Right ventricle myocardium superior (tissue), 1 donor: Measurements from ENCODE around the gene NUDT22. TPM values are rescaled to one million over a fixed set of nuclear protein-coding genes. Genes with fewer than 3 reads are reported as not detected.

Experiments used
- ATAC-seq: fragments of 200-7000 bp; cut with Tn5 transposase; one replicate; pipeline ENCODE4 v1.9.1; 2020; ENCODE audit warnings: mild to moderate bottlenecking; ENCODE audit not compliant: poor library complexity
- DNase-seq: peaks from one replicate; pipeline ENCODE4 v3.0.0-alpha.2; 2020
- intact Hi-C: fragments of 100-400 bp; cut with DNase I; formaldehyde crosslinking; loops from one replicate; pipeline ENCODE4 v1.11.2; 2022
- total RNA-seq: library from RNA; stranded (reverse); fragmentation: NEBNext Ultra II Directional; extraction: Animal tissue kit (Norgen Biotek cat#: 25700); gene quantifications from one replicate; pipeline ENCODE4 v1.2.1, GENCODE V29; 2021
- donor health status: DM: no; HTN: yes; CAD: no; lungs with severe emphysema.

Gene NUDT22
- total RNA-seq, 1 donor from 2014 or later = 60.8 TPM

DNA sequence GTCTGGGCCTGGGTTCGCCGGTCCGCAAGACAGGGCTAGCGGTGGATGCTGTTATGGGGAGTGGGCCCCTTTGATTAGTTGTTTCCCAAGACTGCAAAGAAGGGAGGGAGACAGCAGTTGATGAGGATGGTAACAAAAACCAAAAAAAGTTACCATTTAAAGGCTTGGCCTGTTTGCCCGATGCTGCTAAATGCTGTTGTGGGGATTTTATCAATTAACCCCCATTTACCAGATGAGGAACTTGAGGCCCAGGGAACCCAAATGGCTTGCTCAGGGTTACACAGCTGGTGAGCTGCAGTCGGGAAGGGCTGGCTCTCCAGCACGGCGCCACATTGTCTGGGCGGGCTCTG lies 3.4 kb upstream of the NUDT22 start:
- no peak for ATAC-seq
- DNase-seq = no peak
- intact Hi-C loops = no loop called here

GRCh38 chr11:64223001-64223651 lies 2.9 kb upstream of the NUDT22 start:
- intact Hi-C loops = no loop called here
- ATAC-seq (no peak), DNase-seq (no peak)

GRCh38 chr11:64224151-64224890 lies 1.8 kb upstream of the NUDT22 start:
- DNase-seq (no peak), ATAC-seq (no peak)
- intact Hi-C loops = no loop called here

DNA sequence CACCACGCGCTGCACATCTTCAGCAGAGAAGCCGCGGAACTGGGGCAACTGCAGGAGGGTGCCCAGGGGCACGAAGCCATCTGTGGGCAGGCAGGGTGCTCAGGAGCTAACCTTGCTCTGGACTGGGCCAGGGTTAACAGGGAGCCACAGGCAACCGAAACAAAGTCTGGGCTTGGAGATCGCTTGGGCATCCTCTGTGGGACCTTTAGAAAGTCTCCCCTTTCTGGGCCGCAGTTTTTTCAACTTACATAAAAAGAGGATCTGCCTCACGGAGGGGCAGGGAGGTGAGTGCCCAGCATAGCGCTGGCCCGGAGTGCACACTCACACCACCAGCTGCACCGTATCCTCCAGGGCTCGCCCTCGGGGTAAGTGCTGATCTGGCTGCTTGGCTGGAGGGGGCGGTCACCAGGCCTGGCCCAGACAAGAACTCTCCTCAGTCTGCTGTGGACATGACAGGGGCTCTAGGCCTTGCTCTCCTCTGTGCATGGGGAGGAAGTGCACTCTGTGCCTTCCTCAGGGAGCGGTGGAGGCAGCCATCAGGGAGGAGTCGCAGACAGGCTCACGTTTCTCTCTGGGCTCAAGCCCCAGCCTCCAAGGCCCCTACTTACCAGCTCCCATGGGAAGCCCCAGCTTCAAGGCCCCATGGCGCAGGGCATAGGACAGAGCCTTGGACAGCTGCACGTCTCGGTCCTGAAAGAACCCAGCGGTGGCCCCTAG lies 1.0 kb upstream of the NUDT22 start:
- intact Hi-C loops = no loop called here
- ATAC-seq (no peak), DNase-seq (no peak)

GRCh38 chr11:64226507-64227051 lies 505 bp downstream of the NUDT22 start:
- intact Hi-C loops = no loop called here
- DNase-seq = peak; percentile 81
- ATAC-seq = peak; percentile 45

- DNase-seq = no peak
- ATAC-seq = no peak
- intact Hi-C loops = no loop called here
These were observed 1.4 kb downstream of the NUDT22 start for GRCh38 chr11:64227405-64227956.

DNA sequence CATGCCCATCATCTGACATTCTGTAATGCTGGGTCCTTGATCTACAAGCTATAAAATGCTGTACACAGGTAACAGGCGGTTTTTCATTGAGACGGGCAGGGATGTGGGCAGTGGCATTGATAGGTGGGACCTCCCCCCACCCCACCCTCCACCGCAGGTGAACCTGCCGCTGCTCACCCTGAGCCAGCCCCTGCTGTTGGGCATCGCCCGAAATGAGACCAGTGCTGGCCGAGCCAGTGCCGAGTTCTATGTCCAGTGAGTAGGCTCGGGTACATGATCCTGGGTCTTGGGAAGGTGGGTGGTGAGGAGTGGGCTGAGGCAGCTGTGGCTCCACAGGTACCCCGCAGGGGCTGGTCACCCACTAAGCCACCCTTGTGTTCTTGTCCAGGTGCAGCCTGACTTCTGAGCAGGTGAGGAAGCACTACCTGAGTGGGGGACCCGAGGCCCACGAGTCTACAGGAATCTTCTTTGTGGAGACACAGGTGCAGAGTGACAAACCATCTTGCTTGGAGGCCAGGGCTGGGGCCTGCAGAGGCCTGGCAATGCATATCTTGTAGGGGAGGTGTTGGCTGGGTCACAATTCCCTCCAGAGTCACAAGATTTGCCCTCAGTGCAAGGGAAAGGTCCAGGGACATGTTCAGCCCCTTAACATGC lies 3.1 kb downstream of the NUDT22 start:
- DNase-seq = peak; percentile 41
- ATAC-seq = no peak
- intact Hi-C loops = no loop called here

DNA sequence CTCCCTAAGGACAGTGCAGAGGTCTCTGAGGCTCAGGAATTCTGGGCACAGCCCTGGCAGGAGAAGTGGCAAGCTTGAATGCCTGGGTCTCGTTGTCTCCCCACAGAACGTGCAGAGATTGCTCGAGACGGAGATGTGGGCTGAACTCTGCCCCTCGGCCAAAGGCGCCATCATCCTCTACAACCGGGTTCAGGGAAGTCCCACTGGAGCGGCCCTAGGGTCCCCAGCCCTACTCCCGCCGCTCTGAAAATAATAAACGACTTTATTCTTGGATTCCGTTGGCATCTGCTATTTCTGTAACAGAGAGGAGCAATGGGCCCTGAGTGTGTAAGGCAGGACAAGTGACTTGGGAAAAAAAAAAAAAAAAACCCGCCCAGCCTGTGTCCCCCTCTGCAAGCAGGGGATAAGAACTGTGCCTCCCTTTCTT lies 3.7 kb downstream of the NUDT22 start:
- ATAC-seq = no peak
- no peak for DNase-seq
- intact Hi-C loops = no loop called here

GRCh38 chr11:64230171-64230984 lies 4.3 kb downstream of the NUDT22 start, which contains the start of gene DNAJC4:
Gene DNAJC4, plus strand, starts transcription at chr11:64230548. Its CDS starts 307 bp downstream, at chr11:64230855.
- intact Hi-C loops = no loop called here

GRCh38 chr11:64230985-64231365 lies 4.9 kb downstream of the NUDT22 start:
- ATAC-seq = no peak
- intact Hi-C loops = no loop called here
- DNase-seq = no peak

More at GRCh38 chr11:64230171-64230984, 4.3 kb downstream of the NUDT22 start, which contains the start of gene DNAJC4:
- ATAC-seq (peak; percentile 69), DNase-seq (peak; percentile 96)

GRCh38 chr11:64231546-64231945 lies 5.5 kb downstream of the NUDT22 start:
- intact Hi-C loops = no loop called here
- no peak for DNase-seq
- no peak for ATAC-seq

GRCh38 chr11:64232182-64232966 lies 6.3 kb downstream of the NUDT22 start:
- ATAC-seq (no peak), DNase-seq (no peak)
- intact Hi-C loops = no loop called here

DNA sequence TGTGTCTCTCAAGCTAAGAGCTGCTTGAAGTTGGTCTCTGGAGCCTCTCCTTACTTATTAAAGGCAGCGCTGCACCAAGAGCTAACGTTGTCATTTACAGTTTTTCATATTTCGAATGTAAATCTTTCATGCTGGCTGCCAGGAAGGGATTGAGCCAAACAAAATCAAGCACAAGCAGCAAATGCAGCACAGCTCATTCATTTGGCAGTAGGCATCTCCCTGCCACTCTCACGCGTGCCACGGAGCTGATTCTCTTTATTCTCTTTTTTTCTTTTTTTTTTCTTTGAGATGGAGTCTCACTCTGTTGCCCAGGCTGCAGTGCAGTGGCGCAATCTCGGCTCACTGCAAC lies 6.9 kb downstream of the NUDT22 start:
- DNase-seq (no peak), ATAC-seq (no peak)
- intact Hi-C loops = no loop called here

DNA sequence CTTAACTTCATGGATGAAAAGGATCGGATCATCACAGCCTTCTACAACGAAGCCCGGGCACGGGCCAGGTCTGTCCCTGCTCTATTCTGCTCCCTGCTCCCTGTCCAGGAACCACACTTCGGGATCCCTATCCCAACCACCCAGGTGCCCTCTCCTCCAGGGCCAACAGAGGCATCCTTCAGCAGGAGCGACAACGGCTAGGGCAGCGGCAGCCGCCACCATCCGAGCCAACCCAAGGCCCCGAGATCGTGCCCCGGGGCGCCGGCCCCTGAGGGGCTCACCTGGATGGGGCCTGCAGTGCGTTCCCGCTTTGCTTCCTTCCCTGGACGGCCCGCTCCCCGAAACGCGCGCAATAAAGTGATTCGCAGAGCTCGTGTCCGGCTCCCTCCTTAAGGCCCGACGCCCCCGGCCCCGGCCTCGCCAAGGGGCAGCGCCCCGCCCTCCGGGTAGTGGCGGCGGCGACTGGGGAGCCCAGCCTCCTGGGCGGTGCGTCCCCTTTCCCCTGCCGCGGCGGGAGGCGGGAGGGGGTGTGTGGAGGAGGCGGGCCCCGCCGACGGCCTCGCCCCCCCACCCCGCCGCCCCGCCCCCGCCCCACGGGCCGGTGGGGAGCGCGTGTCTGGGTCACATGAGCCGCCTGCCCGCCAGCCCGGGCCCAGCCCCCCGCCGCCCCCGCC lies 8.0 kb downstream of the NUDT22 start, which contains the start of gene VEGFB:
TSS of gene VEGFB (plus strand) at position 672 of the 674 bp plus-strand sequence. CDS start 250 bp downstream, outside the sequence.
- DNase-seq (peak; percentile 85), ATAC-seq (peak; percentile 66)
- intact Hi-C loops = no loop called here

- intact Hi-C loops = no loop called here
- DNase-seq (peak; percentile 73), ATAC-seq (peak; percentile 33)
These were observed 8.7 kb downstream of the NUDT22 start for GRCh38 chr11:64234647-64235379.
